ENCODE results near the gene LRRC45.

GRCh38 chr17:82045936-82046484, 22.9 kb downstream of the LRRC45 start:
- TF ChIP-seq EZH2 (IDR thresholded peaks at IDR 0.05; ENCODE audit: low read length) (no peak), CTCF (optimal IDR thresholded peaks at IDR 0.05 in 1 of 3, IDR thresholded peaks at IDR 0.05 in 1 of 3, conservative IDR thresholded peaks at IDR 0.05 in 1 of 3; ENCODE audit: extremely low read depth in 1 of 3, insufficient read depth in 2 of 3, low read length in 3 of 3) (no peak)
